ENCODE results near the gene RALGAPB.

GRCh38 chr20:38579921-38580320 is 107.3 kb downstream of the RALGAPB start:
- TF ChIP-seq REST (tag by site-specific recombination; IDR thresholded peaks at IDR 0.05) (no peak), ZNF19 (tag by site-specific recombination; IDR thresholded peaks at IDR 0.05; ENCODE audit: low read depth) (no peak), SP2 (tag by site-specific recombination; IDR thresholded peaks at IDR 0.05) (no peak), ZNF677 (tag by site-specific recombination; IDR thresholded peaks at IDR 0.05) (no peak), CTCF (tag by site-specific recombination; IDR thresholded peaks at IDR 0.05) (no peak), ZNF214 (tag by site-specific recombination; IDR thresholded peaks at IDR 0.05; ENCODE audit: borderline replicate concordance) (no peak), SALL2 (tag by site-specific recombination; IDR thresholded peaks at IDR 0.05; ENCODE audit: borderline replicate concordance) (no peak)

Measured in HEK293 (cell line).